ENCODE measurements around the gene NPTX2.

Gene NPTX2

DNA sequence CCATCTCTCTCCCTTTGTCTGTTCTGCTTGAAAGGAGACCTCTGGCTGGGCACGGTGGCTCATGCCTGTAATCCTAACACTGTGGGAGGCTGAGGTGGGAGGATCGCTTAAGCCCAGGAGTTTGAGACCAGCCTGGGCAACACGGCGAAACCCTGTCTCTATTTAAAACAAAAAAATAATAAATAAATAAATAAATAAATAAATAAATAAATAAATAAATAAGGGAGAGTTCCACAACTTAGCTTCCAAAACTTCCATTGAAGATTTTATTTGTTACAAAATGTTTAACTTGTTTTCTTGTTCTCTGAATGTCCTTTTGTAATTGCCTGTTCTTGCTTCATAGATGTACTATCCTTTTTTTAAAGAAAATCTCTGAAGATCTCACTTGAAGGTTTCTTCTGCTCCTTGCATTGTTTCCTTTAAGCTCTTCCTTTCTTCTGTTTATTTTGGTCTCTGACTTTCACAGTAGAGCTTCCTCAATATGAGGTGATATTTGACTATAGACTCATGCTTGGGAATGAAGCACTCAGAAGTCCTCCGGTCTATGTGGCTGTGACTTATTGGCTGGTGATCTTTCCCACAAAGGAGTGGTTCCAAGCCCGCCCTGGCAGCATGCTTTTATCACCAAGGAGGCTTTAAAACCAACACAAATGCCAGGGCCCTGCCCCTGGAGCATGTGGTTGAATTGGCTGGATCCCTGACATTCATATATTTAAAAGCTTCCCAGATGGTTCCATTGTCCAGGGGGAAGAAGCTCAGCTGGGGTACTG lies 18.1 kb upstream of the NPTX2 start:
- no peaks in the 10 kb centered on the region for H3K4me1 ChIP-seq
- no peaks in the 10 kb centered on the region for H3K9me3 ChIP-seq
- DNase-seq (ENCODE audit: low spot score in 2 of 2), result no peak
- no peak overlapping the region for H3K4me3 ChIP-seq
- in situ Hi-C loops (cut with MboI; ENCODE audit: low sequenced_read_pairs), result no loop called here
- H3K27me3 ChIP-seq (ENCODE audit: low read depth), result peaks cover 5% of the 10 kb centered on the region; the same call in 1 of the 2 replicates
- no peaks in the 10 kb centered on the region for H3K36me3 ChIP-seq (replicated peaks)

DNA sequence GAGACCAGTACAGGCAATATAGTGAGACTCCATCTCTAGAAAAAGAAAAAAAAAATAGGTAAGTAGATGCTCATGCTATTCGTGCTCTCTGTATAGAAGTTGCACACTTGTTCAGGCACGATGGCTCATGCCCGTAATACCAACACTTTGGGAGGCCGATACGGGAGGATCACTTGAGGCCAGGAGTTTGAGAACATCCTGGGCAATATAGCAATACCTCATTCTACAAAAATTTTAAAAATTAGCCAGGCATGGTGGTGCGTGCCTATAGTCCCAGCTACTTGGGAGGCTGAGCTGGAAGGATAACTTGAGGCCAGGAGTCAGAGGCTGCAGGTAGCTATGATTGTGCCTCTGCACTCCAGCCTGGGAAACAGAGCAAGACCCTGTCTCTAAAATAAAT lies 17.2 kb upstream of the NPTX2 start:
- Histone ChIP-seq H3K27me3 (ENCODE audit: low read depth) (peaks cover 5% of the 10 kb centered on the region; the same call in 1 of the 2 replicates), H3K4me3 (no peak overlapping the region), H3K36me3 (replicated peaks) (no peaks in the 10 kb centered on the region), H3K9me3 (no peaks in the 10 kb centered on the region), H3K4me1 (no peaks in the 10 kb centered on the region)
- DNase-seq (ENCODE audit: low spot score in 2 of 2), result no peak
- in situ Hi-C loops (cut with MboI; ENCODE audit: low sequenced_read_pairs), result no loop called here

DNA sequence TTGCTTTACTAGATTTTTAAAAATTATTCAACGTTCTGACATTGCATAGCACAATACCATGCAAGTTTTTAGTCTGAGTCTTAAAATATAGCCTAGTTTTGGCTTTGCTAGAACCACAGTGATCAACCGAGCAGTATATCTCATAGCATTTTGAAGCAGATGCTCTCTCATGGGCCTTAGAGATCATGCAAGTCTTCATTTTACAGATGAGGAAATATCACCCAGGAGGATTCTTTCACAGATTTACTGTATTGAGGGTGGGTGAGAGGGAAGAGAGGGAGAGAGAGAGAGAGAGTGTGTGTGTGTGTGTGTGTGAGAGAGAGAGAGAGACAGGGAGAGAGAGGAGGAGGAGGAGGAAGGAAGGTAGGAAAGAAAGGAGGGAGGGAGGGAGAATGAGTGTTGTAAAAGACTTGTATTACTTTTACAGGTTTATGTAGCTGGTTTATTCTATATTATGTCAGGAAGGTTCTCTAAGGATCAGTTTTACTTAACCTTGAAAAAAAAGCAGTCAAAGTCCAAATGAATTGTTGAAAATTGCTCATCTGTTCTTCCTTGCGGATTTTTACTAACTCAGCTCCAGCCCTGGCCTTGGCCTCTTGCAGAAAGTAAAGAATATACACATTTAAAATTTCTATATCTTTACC lies 14.2 kb upstream of the NPTX2 start:
- H3K9me3 ChIP-seq, result no peaks in the 10 kb centered on the region
- no peaks in the 10 kb centered on the region for H3K36me3 ChIP-seq (replicated peaks)
- no peak overlapping the region for H3K4me3 ChIP-seq
- no peak for DNase-seq (ENCODE audit: low spot score in 2 of 2)
- H3K4me1 ChIP-seq, result no peaks in the 10 kb centered on the region
- peaks cover 5% of the 10 kb centered on the region; the same call in 1 of the 2 replicates for H3K27me3 ChIP-seq (ENCODE audit: low read depth)
- in situ Hi-C loops (cut with MboI; ENCODE audit: low sequenced_read_pairs), result no loop called here

DNA sequence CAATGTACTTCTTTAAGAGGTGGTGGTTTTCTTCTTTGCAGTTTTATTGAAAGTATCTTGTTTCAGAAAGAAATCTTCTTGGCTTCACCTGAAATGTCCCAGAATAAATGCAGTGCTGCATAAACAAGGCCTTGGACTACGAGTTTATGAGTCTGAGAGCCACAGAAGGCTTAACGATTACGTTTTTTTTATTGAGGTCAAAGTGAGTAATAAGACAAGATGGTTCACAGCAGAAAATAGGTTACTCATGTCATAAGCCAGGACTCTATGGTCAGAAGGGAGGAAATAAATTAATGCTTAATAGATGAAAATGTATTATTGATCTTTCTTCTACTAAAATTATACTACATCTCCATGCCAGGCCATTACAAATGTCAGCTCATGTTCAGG lies 13.7 kb upstream of the NPTX2 start:
- no peak overlapping the region for H3K4me3 ChIP-seq
- H3K9me3 ChIP-seq, result no peaks in the 10 kb centered on the region
- H3K36me3 ChIP-seq (replicated peaks), result no peaks in the 10 kb centered on the region
- no peaks in the 10 kb centered on the region for H3K4me1 ChIP-seq
- peaks cover 5% of the 10 kb centered on the region; the same call in 1 of the 2 replicates for H3K27me3 ChIP-seq (ENCODE audit: low read depth)
- no peak for DNase-seq (ENCODE audit: low spot score in 2 of 2)
- in situ Hi-C loops (cut with MboI; ENCODE audit: low sequenced_read_pairs), result no loop called here

DNA sequence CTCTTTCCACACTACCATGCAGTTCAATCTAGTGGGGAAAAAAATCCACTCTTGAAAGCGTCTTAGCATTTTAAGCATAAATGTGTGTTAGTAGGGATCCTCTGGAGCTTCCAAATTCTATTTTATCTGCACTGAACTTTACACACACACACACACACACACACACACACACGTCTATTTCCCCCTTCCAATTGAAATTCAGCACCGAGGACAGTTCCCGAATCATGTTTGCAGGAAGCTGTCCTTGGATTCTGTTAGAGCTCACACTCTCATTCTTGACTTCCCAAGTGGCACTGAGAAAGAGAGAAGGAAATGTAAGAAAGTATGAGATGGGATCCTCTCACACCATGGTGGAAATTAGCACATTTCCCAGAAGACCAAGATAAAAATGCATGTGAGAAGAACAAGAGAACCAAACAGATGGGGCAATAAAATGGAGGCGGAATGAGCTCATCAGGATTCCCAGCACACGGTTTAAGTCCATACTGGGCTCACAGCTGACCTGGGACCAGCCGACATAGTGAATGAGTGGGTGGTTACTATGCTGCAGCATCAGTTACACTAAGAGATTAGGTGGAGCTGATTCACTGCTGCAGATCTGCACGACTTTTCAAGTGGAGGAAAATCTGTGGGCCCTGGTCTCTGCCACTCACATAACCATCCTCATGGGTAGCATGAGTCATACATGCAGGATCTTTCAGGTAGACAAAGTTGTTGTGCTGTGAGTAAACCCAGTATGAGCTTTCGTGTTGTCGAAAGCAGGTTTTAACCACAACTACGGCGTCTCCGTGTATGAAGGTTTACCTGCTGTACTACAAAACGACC lies 3.3 kb upstream of the NPTX2 start:
- H3K36me3 ChIP-seq (replicated peaks), result no peaks in the 10 kb centered on the region
- H3K9me3 ChIP-seq, result no peaks in the 10 kb centered on the region
- in situ Hi-C loops (cut with MboI; ENCODE audit: low sequenced_read_pairs), result no loop called here
- no peak overlapping the region for H3K4me3 ChIP-seq
- no peaks in the 10 kb centered on the region; the same call in 1 of the 2 replicates for H3K4me1 ChIP-seq
- DNase-seq (ENCODE audit: low spot score in 2 of 2), result peak in 1 of 2 experiments; percentile 57
- peaks cover 2% of the 10 kb centered on the region; the same call in 1 of the 2 replicates for H3K27me3 ChIP-seq (ENCODE audit: low read depth)

DNA sequence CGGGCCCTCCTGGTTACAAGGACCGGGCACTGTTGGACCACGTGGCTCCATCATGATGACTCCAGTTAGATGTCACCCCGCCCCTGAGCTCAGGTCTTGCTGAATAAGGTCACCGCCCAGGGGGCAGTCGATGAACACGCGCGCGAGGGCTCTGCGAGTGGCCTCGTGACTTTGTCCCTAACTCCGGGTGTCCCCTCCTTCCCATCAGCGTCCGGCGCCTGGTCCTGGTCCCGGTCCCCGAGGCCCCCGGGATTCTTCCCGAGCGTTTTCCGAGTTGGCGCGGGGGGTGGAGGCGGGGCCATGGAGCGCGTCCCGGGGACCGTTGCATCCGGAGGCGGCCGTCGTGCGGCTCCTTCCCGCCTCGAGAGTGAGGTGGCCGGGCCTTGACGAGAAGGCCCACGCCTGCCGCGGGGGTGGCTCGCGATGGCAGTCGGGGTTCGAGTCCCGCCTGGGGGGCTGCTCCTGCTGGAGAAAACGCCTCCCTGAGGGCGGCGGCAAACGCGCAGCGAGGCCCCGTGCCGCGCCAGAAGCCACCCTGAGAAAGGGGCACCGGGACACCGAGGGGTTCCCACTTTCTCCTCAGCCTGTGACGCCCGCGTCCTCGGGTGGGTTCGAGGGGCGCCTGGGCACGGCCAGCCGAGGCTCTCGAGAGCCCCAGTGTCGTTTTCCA lies 569 bp upstream of the NPTX2 start:
- Histone ChIP-seq H3K9me3 (no peaks in the 10 kb centered on the region), H3K4me1 (no peaks in the 10 kb centered on the region; the same call in 1 of the 2 replicates), H3K4me3 (no peak overlapping the region), H3K36me3 (replicated peaks) (no peaks in the 10 kb centered on the region), H3K27me3 (ENCODE audit: low read depth) (peaks cover 11% of the 10 kb centered on the region)
- no peak for DNase-seq (ENCODE audit: low spot score in 2 of 2)
- in situ Hi-C loops (cut with MboI; ENCODE audit: low sequenced_read_pairs), result no loop called here

DNA sequence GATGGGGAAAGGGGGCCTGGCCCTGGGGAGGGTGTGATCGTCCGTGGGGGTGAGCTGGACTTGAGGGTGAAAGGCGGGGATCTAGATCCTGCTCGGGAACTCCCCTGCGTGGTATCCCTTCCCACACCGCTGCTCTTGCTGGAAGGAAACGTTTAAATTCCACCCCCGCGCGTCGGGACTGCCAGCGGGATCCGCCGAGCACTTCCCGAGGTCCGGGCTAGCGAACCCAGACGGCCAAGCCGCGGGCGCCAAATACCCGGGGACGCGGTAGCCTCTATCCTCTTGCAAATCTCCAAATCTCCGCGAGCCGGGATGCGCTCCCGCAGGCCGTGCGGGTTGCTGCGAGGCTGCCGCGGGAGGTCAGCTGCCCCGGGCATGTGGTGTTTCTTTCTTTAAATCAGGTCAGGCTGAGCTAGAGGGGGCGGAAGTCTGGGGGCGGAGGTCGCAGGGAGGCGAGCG lies 904 bp downstream of the NPTX2 start:
- H3K9me3 ChIP-seq, result no peaks in the 10 kb centered on the region
- H3K36me3 ChIP-seq (replicated peaks), result no peaks in the 10 kb centered on the region
- peaks cover 11% of the 10 kb centered on the region for H3K27me3 ChIP-seq (ENCODE audit: low read depth)
- no peaks in the 10 kb centered on the region; the same call in 1 of the 2 replicates for H3K4me1 ChIP-seq
- in situ Hi-C loops (cut with MboI; ENCODE audit: low sequenced_read_pairs), result no loop called here
- no peak for DNase-seq (ENCODE audit: low spot score in 2 of 2)
- no peak overlapping the region for H3K4me3 ChIP-seq

DNA sequence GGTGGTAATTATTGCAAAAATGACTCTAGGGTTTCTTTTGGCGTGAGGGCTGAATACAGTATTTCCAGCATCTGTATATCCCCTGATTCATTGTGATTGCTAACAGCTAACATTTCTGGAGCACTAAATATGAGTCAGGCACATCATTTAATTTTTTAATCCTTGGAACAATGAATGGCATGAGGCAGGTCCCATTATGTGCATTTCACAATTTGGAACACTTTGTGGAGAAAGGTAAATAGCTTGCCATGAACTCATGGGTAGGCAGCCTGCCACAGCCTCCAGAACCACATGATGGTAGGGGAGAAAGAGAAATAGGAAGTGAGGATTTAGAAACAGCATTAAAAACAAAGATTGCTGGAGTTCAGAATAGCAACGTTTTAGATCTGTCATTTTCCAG lies 1.7 kb downstream of the NPTX2 start:
- Histone ChIP-seq H3K4me3 (no peak overlapping the region), H3K4me1 (no peaks in the 10 kb centered on the region; the same call in 1 of the 2 replicates), H3K36me3 (replicated peaks) (no peaks in the 10 kb centered on the region), H3K9me3 (no peaks in the 10 kb centered on the region), H3K27me3 (ENCODE audit: low read depth) (peaks cover 11% of the 10 kb centered on the region)
- in situ Hi-C loops (cut with MboI; ENCODE audit: low sequenced_read_pairs), result no loop called here
- DNase-seq (ENCODE audit: low spot score in 2 of 2), result no peak

DNA sequence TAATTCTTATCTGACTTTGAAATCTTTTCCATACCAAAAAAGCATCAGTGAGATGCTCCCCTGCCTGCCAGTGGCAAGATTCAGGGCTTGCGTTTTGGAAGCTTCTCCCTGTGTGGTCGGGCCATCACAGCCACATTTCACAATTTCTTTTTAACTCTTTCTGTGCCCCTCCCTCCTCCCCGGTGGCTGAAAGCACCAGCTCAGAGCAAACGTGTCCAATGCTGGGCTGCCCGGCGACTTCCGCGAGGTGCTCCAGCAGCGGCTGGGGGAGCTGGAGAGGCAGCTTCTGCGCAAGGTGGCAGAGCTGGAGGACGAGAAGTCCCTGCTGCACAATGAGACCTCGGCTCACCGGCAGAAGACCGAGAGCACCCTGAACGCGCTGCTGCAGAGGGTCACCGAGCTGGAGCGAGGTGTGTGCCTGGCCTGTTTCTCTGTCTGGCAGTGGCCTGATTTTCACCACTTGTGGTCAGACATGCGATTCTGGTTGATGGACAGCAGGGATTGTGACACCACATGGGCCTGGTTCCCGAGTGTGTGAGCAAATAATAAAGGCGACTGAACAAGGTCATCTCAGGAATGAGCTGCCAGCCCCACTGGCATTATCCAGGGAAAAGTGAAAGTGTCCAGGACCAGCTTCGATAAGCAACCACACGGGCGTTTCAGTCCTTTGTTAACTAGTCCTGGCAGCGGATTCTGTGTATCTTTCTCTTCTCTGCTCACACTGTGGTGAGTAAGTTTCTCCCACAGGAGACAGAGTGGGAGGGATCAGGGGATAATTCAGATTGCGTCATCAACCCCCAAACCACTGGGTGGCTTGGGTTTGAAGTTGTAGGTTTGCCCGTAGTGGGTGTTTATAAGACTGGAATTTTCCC lies 2.6 kb downstream of the NPTX2 start:
- H3K27me3 ChIP-seq (ENCODE audit: low read depth), result peaks cover 11% of the 10 kb centered on the region
- no peak for DNase-seq (ENCODE audit: low spot score in 2 of 2)
- in situ Hi-C loops (cut with MboI; ENCODE audit: low sequenced_read_pairs), result no loop called here
- no peak overlapping the region for H3K4me3 ChIP-seq
- H3K36me3 ChIP-seq (replicated peaks), result no peaks in the 10 kb centered on the region
- H3K9me3 ChIP-seq, result no peaks in the 10 kb centered on the region
- H3K4me1 ChIP-seq, result no peaks in the 10 kb centered on the region; the same call in 1 of the 2 replicates

DNA sequence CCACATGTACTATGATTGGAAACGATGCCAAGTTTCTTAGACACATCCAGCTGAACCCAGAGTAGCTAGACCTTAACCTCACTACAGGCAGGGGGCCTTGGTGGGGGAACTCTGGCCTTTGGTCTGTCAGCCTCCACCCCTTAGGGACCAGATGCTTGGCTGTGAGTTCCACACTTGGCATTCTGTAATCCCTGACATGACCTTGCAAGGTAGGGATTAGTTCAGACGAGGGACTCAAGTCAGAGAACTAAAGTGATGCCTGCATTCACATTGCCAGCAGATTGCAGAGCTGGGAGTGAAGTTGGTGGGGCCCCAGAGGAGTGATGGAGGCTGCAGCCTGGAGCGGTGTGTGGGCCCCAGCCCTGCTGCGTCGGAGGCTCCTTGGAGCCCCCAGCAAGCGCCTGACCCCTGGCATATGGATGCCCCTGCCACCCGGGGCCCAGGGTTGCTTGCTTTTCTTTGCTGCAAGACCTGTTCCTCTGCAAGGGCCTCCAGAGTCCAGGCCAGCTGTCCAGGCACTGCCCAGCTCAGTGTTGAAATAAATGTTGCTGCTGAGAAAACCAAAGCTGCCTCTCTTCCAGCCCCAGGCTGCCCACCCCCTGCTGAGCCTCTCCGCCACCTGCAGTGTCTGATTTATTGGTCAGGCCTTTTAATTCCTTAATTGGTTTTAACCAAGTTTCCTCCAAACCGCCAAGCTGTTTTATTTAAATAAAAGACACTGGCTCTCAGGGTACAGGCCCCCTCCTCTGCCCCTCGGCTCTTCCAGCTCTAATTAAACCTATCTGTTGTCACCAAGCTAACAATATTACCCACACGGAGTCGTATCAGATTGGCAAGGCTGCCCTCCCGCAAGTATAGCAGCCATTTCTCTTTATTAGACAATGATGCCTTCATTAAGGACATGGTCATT lies 4.7 kb downstream of the NPTX2 start:
- DNase-seq (ENCODE audit: low spot score in 2 of 2), result no peak
- Histone ChIP-seq H3K27me3 (ENCODE audit: low read depth) (peaks cover 9% of the 10 kb centered on the region), H3K9me3 (no peaks in the 10 kb centered on the region), H3K36me3 (replicated peaks) (no peaks in the 10 kb centered on the region), H3K4me3 (no peak overlapping the region), H3K4me1 (no peaks in the 10 kb centered on the region; the same call in 1 of the 2 replicates)
- in situ Hi-C loops (cut with MboI; ENCODE audit: low sequenced_read_pairs), result no loop called here

DNA sequence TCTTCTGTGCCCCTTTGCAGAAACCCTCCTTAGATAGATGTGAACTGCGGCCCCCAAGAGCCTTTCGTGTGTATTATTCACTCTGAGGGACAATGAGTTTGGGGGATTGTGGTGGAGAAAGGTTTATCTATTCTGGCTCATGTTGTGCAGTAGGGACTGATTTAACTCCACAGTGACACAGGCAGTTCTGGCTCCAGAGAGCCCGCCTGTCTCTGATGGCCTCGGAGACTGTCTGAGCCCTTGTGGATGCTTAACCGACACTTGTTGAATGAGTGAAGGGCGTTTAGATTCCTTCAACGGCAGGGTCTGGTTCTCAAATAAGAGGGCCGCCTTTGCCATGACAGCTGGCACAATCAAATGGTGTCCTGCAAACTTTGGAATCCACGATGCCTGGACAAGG lies 5.8 kb downstream of the NPTX2 start:
- no peak overlapping the region for H3K4me3 ChIP-seq
- H3K9me3 ChIP-seq, result no peaks in the 10 kb centered on the region
- no peaks in the 10 kb centered on the region; the same call in 1 of the 2 replicates for H3K4me1 ChIP-seq
- peaks cover 9% of the 10 kb centered on the region for H3K27me3 ChIP-seq (ENCODE audit: low read depth)
- in situ Hi-C loops (cut with MboI; ENCODE audit: low sequenced_read_pairs), result no loop called here
- H3K36me3 ChIP-seq (replicated peaks), result no peaks in the 10 kb centered on the region
- no peak for DNase-seq (ENCODE audit: low spot score in 2 of 2)
